ENCODE measurements around the gene RIC8B.

DNA sequence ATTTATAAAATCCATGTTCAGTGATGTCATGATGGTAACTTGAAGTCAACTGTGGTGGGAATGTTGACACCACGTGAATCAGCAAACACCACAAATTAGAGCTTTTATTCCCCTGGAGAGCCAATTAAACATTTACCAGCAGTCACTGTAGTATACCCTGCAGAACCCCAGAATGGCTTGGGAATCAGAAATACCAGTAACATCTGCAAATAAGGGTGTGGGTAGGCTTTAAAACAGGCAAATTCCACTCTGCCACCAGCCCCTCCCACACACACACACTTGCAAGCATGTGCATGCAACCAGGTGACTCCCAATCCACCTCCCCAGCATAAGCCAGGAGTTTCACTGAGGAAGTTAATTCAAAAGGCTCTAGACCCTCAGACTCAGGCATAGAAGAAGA lies 117.6 kb downstream of the RIC8B start:
- TF ChIP-seq, protein P1, sequence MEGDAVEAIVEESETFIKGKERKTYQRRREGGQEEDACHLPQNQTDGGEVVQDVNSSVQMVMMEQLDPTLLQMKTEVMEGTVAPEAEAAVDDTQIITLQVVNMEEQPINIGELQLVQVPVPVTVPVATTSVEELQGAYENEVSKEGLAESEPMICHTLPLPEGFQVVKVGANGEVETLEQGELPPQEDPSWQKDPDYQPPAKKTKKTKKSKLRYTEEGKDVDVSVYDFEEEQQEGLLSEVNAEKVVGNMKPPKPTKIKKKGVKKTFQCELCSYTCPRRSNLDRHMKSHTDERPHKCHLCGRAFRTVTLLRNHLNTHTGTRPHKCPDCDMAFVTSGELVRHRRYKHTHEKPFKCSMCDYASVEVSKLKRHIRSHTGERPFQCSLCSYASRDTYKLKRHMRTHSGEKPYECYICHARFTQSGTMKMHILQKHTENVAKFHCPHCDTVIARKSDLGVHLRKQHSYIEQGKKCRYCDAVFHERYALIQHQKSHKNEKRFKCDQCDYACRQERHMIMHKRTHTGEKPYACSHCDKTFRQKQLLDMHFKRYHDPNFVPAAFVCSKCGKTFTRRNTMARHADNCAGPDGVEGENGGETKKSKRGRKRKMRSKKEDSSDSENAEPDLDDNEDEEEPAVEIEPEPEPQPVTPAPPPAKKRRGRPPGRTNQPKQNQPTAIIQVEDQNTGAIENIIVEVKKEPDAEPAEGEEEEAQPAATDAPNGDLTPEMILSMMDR (IDR thresholded peaks at IDR 0.05; ENCODE audit: low read length): no peak
- no peak for TF ChIP-seq EZH2 (optimal IDR thresholded peaks at IDR 0.05; ENCODE audit: low read depth, low read length)

Measured in MM.1S (cell line).